MCF 10A (cell line): ENCODE results near the gene PFKFB3. TPM values are rescaled to one million over a fixed set of nuclear protein-coding genes. Genes with fewer than 3 reads are reported as not detected.

Source experiments
- BruUV-seq: library from RNA; stranded (reverse); fragments of 400-500 nt; replicated peaks from 2 replicates; lab custom pipeline; 2021; lab: Mats Ljungman, UMichigan
- CTCF ChIA-PET: fragments of 300-600 bp; sonication (Branson Sonifier 250); formaldehyde crosslinking; extraction: SDS; loops from one replicate; lab custom pipeline; 2021; ENCODE audit warnings: antibody characterized with exemption, inconsistent platforms; lab: Yijun Ruan, JAX
- POLR2A ChIA-PET: fragments of 300-600, 350-650 bp; sonication (Branson Sonifier 250); formaldehyde crosslinking; extraction: SDS; loops from one replicate; lab custom pipeline; 2020; ENCODE audit warnings: antibody characterized with exemption, inconsistent platforms; lab: Yijun Ruan, JAX
- DNase-seq: peaks from one replicate; pipeline ENCODE4 v3.0.0-alpha.2; 2018; ENCODE audit not compliant: unreplicated experiment
- H3K27ac Mint-ChIP-seq: one replicate; pipeline ENCODE4 v1.8.0; 2022; ENCODE audit warnings: mild to moderate bottlenecking, low read depth, mixed read lengths; ENCODE audit not compliant: unreplicated experiment
- H3K27me3 Mint-ChIP-seq: one replicate; pipeline ENCODE4 v1.8.0; 2022; ENCODE audit warnings: mixed read lengths; ENCODE audit not compliant: insufficient read depth, unreplicated experiment
- H3K36me3 Mint-ChIP-seq: one replicate; pipeline ENCODE4 v1.8.0; 2022; ENCODE audit warnings: mild to moderate bottlenecking, moderate library complexity, mixed read lengths; ENCODE audit not compliant: insufficient read depth, unreplicated experiment
- H3K4me1 Mint-ChIP-seq: one replicate; pipeline ENCODE4 v1.8.0; 2022; ENCODE audit warnings: mixed read lengths; ENCODE audit not compliant: insufficient read depth, unreplicated experiment
- H3K4me3 Mint-ChIP-seq: one replicate; pipeline ENCODE4 v1.8.0; 2022; ENCODE audit warnings: mild to moderate bottlenecking, moderate library complexity, mixed read lengths; ENCODE audit not compliant: unreplicated experiment
- H3K9me3 Mint-ChIP-seq: one replicate; pipeline ENCODE4 v1.8.0; 2022; ENCODE audit warnings: mixed read lengths; ENCODE audit not compliant: unreplicated experiment
- CTCF ChIP-seq: fragments of 200-600 bp; IDR thresholded peaks from one replicate; pipeline ENCODE4 v1.8.0; 2022; ENCODE audit warnings: antibody characterized with exemption, mild to moderate bottlenecking; ENCODE audit not compliant: unreplicated experiment
- intact Hi-C: fragments of 100-400 bp; cut with micrococcal nuclease; formaldehyde crosslinking; loops from 2 replicates; pipeline ENCODE4 v1.14.1; 2022
- total RNA-seq: library from RNA; stranded (reverse); gene quantifications from 2 replicates; pipeline ENCODE4 v1.2.3, GENCODE V29; 2022

The PFKFB3 gene
- total RNA-seq, 1 experiment from 2014 or later: 15.8 TPM

- CTCF ChIA-PET: interaction anchor here (0.6 kb wide), 1 partner anchor 985 kb away, joined by 3 read pairs; no protein-coding TSS in a partner anchor
- no peak for DNase-seq
- POLR2A ChIA-PET: no interaction called here
- H3K4me1 Mint-ChIP-seq: no peaks in the 10 kb centered on the region
- no peak overlapping the region for H3K27ac Mint-ChIP-seq
- H3K4me3 Mint-ChIP-seq: no peak overlapping the region
- no peaks in the 10 kb centered on the region for H3K27me3 Mint-ChIP-seq
- peaks cover 8% of the 10 kb centered on the region for H3K36me3 Mint-ChIP-seq
- no peaks in the 10 kb centered on the region for H3K9me3 Mint-ChIP-seq
- BruUV-seq: no TSS peak
- no peak for TF ChIP-seq CTCF
- intact Hi-C loops: no loop called here
Observed at GRCh38 chr10:6270951-6271350, 68.2 kb downstream of the PFKFB3 start.

GRCh38 chr10:6271663-6272062, 68.9 kb downstream of the PFKFB3 start:
- DNase-seq: no peak

GRCh38 chr10:6272126-6272525, 69.4 kb downstream of the PFKFB3 start:
- POLR2A ChIA-PET: no interaction called here
- Mint-ChIP-seq H3K4me1 (no peaks in the 10 kb centered on the region), H3K27me3 (no peaks in the 10 kb centered on the region), H3K36me3 (peaks cover 8% of the 10 kb centered on the region), H3K27ac (no peak overlapping the region), H3K4me3 (no peak overlapping the region), H3K9me3 (no peaks in the 10 kb centered on the region)
- no TSS peak for BruUV-seq
- CTCF ChIA-PET: no interaction called here
- DNase-seq: no peak
- intact Hi-C loops: no loop called here
- TF ChIP-seq CTCF: no peak

More at GRCh38 chr10:6271663-6272062, 68.9 kb downstream of the PFKFB3 start:
- Mint-ChIP-seq H3K36me3 (peaks cover 8% of the 10 kb centered on the region), H3K4me1 (no peaks in the 10 kb centered on the region), H3K9me3 (no peaks in the 10 kb centered on the region), H3K27me3 (no peaks in the 10 kb centered on the region), H3K27ac (no peak overlapping the region), H3K4me3 (no peak overlapping the region)
- intact Hi-C loops: no loop called here
- no peak for TF ChIP-seq CTCF
- POLR2A ChIA-PET: no interaction called here
- CTCF ChIA-PET: no interaction called here
- BruUV-seq: no TSS peak

DNA sequence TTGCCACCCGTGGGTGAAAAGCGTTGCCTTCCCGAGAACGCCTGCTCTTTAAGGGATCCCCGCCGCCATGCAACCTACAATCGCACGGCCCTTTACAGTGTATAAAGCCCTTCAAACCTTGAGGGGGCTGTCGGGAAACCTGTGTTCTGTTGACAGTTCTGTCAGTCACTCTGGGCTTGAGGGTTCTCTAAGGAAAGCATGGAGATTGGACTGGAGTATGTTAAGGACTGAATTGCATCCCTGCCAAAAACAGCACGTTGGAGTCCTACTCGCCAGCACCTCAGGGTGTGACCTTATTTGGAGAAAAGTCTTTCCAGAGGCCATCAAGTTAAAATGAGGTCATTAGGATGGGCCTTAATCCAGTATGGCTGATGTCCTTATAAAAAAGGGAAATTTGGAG, 70.6 kb downstream of the PFKFB3 start:
- intact Hi-C loops: no loop called here
- DNase-seq: peak; percentile 17
- H3K4me1 Mint-ChIP-seq: no peaks in the 10 kb centered on the region

More for the DNA sequence above, 70.6 kb downstream of the PFKFB3 start:
- BruUV-seq: no TSS peak
- POLR2A ChIA-PET: no interaction called here
- TF ChIP-seq CTCF: no peak
- H3K27ac Mint-ChIP-seq: no peak overlapping the region
- no peaks in the 10 kb centered on the region for H3K9me3 Mint-ChIP-seq
- H3K27me3 Mint-ChIP-seq: no peaks in the 10 kb centered on the region
- CTCF ChIA-PET: no interaction called here
- no peak overlapping the region for H3K4me3 Mint-ChIP-seq
- H3K36me3 Mint-ChIP-seq: peaks cover 8% of the 10 kb centered on the region
